PFSK-1 (cell line): ENCODE measurements around the gene KNOP1. TPM values are rescaled to one million over a fixed set of nuclear protein-coding genes. Genes with fewer than 3 reads are reported as not detected.

ENCODE experiments used
- FOXP2 ChIP-seq: optimal IDR thresholded peaks from 2 replicates; pipeline ENCODE3; 2011; ENCODE audit warnings: borderline replicate concordance, control low read depth, inconsistent platforms; ENCODE audit not compliant: insufficient read depth; ENCODE audit errors: extremely low read length, extremely low read depth
- POLR2AphosphoS5 ChIP-seq: IDR thresholded peaks from 2 replicates; pipeline ENCODE4 v1.6.1; 2012; ENCODE audit warnings: low read depth, mild to moderate bottlenecking, control low read depth, low read length, moderate library complexity
- REST ChIP-seq, 2 experiments: IDR thresholded peaks; 2 replicates each; pipeline versions ENCODE4 v1.6.1 to v1.8.0; 2011 to 2012; ENCODE audit warnings: low read depth in 2 of 2, low read length in 2 of 2, control low read depth in 1 of 2, inconsistent platforms in 1 of 2, mild to moderate bottlenecking in 1 of 2, moderate library complexity in 1 of 2; ENCODE audit not compliant: insufficient read depth in 1 of 2
- SIN3A ChIP-seq: IDR thresholded peaks from 2 replicates; pipeline ENCODE4 v1.6.1; 2012; ENCODE audit warnings: mild to moderate bottlenecking, low read length, moderate library complexity, borderline replicate concordance; ENCODE audit not compliant: insufficient read depth
- TAF1 ChIP-seq: IDR thresholded peaks from 2 replicates; pipeline ENCODE4 v1.6.1; 2012; ENCODE audit warnings: low read length, control low read depth, borderline replicate concordance; ENCODE audit not compliant: insufficient read depth
- polyA plus RNA-seq: library from polyadenylated mRNA; unstranded; fragments of >200 nt; gene quantifications from one replicate; pipeline ENCODE4 v1.2.1, GENCODE V29; 2012; ENCODE audit warnings: low read depth, missing spikeins; ENCODE audit not compliant: insufficient read length

The KNOP1 gene
- 25.1 TPM for polyA plus RNA-seq

- TF ChIP-seq POLR2AphosphoS5 (peak; percentile 68; the same call in 1 of the 2 replicates), TAF1 (peak; percentile 50; the same call in 1 of the 2 replicates), SIN3A (peak; percentile 96), REST (IDR thresholded peaks at IDR 0.05; ENCODE audit: insufficient read depth in 1 of 2, low read depth in 2 of 2, low read length in 2 of 2) (no peak), FOXP2 (peak; percentile 14)
These were observed at the start of gene KNOP1, which contains the start of gene IQCK for GRCh38 chr16:19717741-19718623. Gene KNOP1 (minus strand): TSS chr16:19718227. CDS start chr16:19715035, 3,192 bp downstream. Gene IQCK (plus strand): TSS chr16:19718271. CDS start chr16:19718307, 36 bp downstream.

GRCh38 chr16:19767497-19767896 is 49.5 kb upstream of the KNOP1 start:
- TF ChIP-seq SIN3A, result no peak
- no peak for TF ChIP-seq POLR2AphosphoS5
- TF ChIP-seq FOXP2, result no peak
- TF ChIP-seq REST (IDR thresholded peaks at IDR 0.05; ENCODE audit: insufficient read depth in 1 of 2, low read depth in 2 of 2, low read length in 2 of 2), result no peak
- no peak for TF ChIP-seq TAF1

GRCh38 chr16:19766988-19767387 is 49.0 kb upstream of the KNOP1 start:
- TF ChIP-seq SIN3A, result no peak

- TF ChIP-seq SIN3A (no peak), FOXP2 (no peak), REST (IDR thresholded peaks at IDR 0.05; ENCODE audit: insufficient read depth in 1 of 2, low read depth in 2 of 2, low read length in 2 of 2) (no peak), TAF1 (no peak), POLR2AphosphoS5 (no peak)
These were observed 48.5 kb upstream of the KNOP1 start for GRCh38 chr16:19766554-19766884.

GRCh38 chr16:19765860-19766553 is 48.0 kb upstream of the KNOP1 start:
- no peak for TF ChIP-seq SIN3A
- no peak for TF ChIP-seq REST (IDR thresholded peaks at IDR 0.05; ENCODE audit: insufficient read depth in 1 of 2, low read depth in 2 of 2, low read length in 2 of 2)
- no peak for TF ChIP-seq FOXP2
- TF ChIP-seq TAF1, result no peak
- TF ChIP-seq POLR2AphosphoS5, result no peak
